Activated T-cell treated with anti-CD3 and anti-CD28 coated beads, Interleukin-2, amount 50 U/mL, for 24 hours (primary cell): ENCODE measurements around the gene TBC1D2B.
A peak's percentile ranks its signal among the peaks of the same experiment; 100 is the strongest.

ENCODE experiments used
- DNase-seq: peaks from one replicate; pipeline ENCODE4 v3.0.0-alpha.2; 2020
- H3K27ac Mint-ChIP-seq: 2 replicates; pipeline ENCODE4 v1.8.0; 2020; ENCODE audit warnings: mild to moderate bottlenecking, mixed read lengths
- H3K27me3 Mint-ChIP-seq: 2 replicates; pipeline ENCODE4 v1.8.0; 2020; ENCODE audit warnings: mixed read lengths
- H3K36me3 Mint-ChIP-seq: 2 replicates; pipeline ENCODE4 v1.8.0; 2020; ENCODE audit warnings: low read depth, mixed read lengths
- H3K4me1 Mint-ChIP-seq: 2 replicates; pipeline ENCODE4 v1.8.0; 2020; ENCODE audit warnings: low read depth, mixed read lengths
- H3K4me3 Mint-ChIP-seq: 2 replicates; pipeline ENCODE4 v1.8.0; 2020; ENCODE audit warnings: mild to moderate bottlenecking, moderate library complexity, mixed read lengths
- H3K9me3 Mint-ChIP-seq: 2 replicates; pipeline ENCODE4 v1.8.0; 2020; ENCODE audit warnings: mixed read lengths

The TBC1D2B gene

DNA sequence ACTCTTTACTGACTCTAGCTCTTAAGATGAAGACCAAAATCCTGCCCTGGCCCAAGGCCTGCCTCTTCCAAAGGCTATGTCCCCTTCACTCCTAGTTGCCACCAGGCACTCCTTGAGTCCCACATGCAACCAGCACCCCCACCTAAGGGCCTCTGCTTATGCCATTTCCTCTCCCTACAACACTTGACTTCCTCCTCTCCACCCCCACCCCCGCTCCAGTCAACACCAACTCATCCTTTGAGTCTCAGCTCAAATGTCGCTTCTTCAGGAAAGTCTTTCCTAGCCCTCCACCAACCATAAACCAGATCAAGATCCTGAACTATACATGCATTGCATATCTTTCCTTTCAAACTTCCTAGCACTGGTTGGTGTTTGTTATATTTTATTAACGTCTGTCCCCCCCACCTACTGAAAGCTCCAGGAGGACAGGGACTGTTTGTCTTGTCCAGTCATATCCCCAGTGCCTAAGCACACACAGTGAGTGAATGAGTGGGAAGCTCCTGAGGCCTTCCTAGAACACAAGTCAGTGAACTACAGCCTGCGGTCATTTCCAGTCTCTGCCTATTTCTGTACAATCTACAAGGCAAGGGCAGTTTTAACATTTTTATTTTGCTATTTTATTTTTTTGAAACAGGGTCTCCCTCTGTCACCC lies 7.3 kb downstream of the TBC1D2B start:
- no peak overlapping the region for H3K27ac Mint-ChIP-seq
- H3K9me3 Mint-ChIP-seq, result no peaks in the 10 kb centered on the region
- H3K4me3 Mint-ChIP-seq, result peak overlapping the region; percentile 72
- peaks cover 23% of the 10 kb centered on the region for H3K36me3 Mint-ChIP-seq
- H3K27me3 Mint-ChIP-seq, result no peaks in the 10 kb centered on the region
- DNase-seq, result no peak
- peaks cover 36% of the 10 kb centered on the region for H3K4me1 Mint-ChIP-seq

DNA sequence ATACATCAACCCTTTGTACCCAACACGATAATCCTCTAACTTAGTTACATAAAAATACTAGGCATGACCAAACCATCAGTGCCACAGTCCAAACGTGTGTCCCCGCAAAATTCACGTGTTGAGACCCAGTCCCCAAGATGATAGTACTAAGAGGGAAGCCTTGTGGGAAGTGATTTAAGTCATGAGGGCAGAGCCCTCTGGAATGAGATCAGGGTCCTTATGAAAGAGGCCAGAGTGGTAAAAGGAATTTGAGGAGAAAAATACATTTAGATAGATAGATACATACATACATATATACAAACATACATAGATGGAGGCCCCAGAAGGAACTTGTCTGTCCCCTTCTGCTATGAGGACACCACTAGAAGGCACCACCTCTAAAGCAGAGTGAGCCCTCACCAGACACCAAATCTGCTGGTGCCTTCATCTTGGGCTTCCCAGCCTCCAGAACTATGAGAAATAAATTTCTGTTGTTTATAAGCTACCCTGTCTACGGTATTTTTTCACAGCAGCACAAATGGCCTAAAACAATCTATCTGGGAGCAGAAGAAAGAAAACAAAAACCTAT lies 8.0 kb downstream of the TBC1D2B start:
- no peak for DNase-seq
- Mint-ChIP-seq H3K27ac (no peak overlapping the region), H3K4me1 (peaks cover 32% of the 10 kb centered on the region), H3K9me3 (no peaks in the 10 kb centered on the region), H3K36me3 (peaks cover 21% of the 10 kb centered on the region), H3K4me3 (peak overlapping the region; percentile 72), H3K27me3 (no peaks in the 10 kb centered on the region)

DNA sequence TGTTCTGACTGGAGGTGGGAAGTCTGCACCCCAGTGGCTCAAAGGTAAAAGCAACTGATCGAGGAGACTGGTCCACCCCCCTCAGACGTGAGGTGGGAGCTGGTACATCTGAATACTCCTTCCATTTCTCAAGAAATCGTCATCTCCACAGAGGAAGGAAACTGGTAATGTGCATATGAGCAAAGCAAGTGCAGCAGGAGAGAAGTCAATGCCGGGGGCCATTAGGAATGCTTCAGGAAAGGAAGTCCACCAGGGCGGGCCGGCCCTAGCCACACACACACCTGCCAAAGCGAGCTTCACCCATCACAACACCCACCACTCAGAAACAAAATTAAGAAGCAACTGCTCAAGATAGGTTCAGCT lies 8.5 kb downstream of the TBC1D2B start:
- H3K36me3 Mint-ChIP-seq, result peaks cover 16% of the 10 kb centered on the region
- no peak overlapping the region for H3K27ac Mint-ChIP-seq
- no peak for DNase-seq
- no peaks in the 10 kb centered on the region for H3K27me3 Mint-ChIP-seq
- H3K4me1 Mint-ChIP-seq, result peaks cover 28% of the 10 kb centered on the region
- H3K4me3 Mint-ChIP-seq, result peak overlapping the region; percentile 72
- H3K9me3 Mint-ChIP-seq, result no peaks in the 10 kb centered on the region

DNA sequence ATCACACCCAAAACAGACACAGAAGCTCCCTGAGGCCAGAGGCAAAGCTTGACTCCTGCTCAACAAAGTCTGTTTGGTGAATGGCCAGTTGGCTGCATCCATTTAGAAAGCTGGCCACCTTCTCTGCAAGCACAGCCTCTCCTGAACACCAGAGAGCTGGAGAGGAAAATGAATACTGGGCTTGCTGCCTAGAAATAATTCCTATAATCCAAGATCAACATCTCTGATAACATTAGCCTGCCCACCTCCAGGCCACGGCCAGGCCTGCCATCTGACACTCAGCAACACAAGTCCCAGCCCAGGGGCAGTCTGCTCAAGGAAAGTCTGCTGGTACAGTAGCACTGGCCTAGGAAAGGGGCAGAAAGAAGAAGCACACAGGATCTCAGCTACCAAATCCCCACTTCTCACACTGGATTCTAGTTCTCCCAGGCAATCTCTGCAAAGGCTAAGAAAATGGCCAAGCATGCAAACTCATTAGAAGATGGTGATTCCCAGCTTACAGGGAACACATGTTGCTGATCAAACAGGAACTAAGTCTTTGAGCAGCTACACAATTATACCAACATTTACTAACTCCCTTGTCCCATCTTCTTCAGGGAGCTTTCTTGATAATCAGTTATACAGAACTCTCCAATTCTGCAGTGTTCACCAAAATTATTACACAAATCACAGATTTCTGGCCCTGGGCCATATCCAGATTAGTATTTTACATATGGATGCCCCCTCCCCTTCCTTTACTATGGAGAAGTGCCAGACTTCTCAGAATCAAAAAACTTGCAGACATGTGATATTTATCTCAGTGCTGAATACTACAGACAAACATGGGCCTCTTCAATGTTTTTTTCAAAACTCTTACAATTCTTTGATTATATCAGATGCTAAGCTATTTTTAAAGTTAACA lies 9.9 kb downstream of the TBC1D2B start:
- DNase-seq, result no peak
- H3K4me1 Mint-ChIP-seq, result peaks cover 16% of the 10 kb centered on the region

DNA sequence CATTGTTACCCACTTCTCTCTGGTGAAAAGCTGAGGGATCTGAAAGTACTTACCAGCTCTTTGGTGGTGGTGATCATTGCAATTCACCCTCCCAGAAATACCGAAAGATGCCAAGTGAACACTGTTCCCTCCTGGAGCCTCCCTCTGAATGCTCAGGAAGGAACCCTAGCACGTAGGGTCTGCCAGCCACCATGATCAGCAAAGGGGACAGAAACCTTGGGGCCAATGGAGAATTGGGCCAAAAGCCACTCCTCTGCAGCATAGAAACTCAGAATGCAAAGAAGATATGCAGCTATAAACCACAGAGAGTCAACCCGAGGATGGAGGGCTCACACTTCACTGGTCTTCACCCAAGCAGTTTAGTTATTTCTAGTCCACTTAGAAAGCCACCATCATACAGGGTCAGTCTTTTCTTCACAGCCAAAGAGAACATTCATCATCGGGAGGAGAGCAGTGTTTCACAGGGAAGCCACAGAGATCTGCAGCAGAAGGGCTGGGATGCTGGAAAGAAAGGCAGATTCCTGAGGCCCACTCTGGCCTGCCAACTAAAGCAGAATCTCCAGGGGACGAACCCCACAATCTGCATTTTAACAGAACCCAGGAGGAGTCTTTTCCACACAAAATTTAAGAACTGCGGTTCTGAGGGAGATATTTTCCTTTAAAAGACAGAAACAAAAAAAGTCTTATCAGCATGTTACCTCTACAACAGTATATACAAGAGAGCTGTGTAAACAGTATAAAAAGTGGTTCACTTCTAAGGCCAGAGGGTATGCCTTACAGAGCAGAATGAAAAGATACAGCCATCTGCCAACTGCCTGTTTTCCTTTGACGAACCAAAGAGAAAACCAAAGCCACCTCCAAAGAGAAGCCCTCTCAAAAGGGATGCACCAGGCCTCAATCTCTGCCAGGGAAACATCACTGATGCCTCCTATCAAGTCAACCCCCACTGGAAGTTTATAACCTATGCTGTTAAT lies 11.3 kb downstream of the TBC1D2B start:
- no peaks in the 10 kb centered on the region for H3K9me3 Mint-ChIP-seq
- H3K4me1 Mint-ChIP-seq, result peaks cover 12% of the 10 kb centered on the region

More for the DNA sequence above, 9.9 kb downstream of the TBC1D2B start:
- no peaks in the 10 kb centered on the region for H3K27me3 Mint-ChIP-seq
- H3K4me3 Mint-ChIP-seq, result peak overlapping the region; percentile 11
- peaks cover 16% of the 10 kb centered on the region for H3K36me3 Mint-ChIP-seq
- no peak overlapping the region for H3K27ac Mint-ChIP-seq
- H3K9me3 Mint-ChIP-seq, result no peaks in the 10 kb centered on the region

DNA sequence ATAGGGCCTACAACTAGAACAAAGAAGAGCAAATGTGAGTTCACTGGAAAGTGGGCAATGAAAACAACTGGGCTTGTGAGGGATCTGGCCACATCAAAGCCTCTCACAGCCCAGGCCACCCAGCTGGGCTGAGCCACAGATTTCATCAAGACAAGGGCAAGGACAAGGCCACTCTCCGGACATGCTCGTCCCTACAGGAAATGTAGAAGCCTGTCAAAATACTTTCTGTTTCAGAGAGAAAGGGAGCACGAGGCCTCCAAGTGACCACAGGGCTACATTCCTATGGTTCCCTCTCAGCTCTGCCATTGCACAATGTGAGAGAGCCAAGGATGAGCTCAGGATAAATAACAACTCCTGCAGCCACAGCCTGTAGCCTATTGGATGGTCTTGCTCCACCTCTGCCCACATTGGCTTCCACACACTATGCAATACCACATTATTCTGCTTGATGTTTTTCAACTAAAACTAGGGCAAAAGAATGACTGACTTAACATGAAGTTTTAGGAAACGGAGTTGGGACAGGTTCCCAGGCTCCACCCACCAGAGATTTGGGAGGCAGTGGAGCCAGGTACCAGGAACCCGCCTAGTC lies 12.1 kb downstream of the TBC1D2B start:
- Mint-ChIP-seq H3K36me3 (peaks cover 8% of the 10 kb centered on the region), H3K27me3 (no peaks in the 10 kb centered on the region), H3K4me1 (peaks cover 13% of the 10 kb centered on the region), H3K27ac (no peak overlapping the region), H3K4me3 (no peak overlapping the region), H3K9me3 (no peaks in the 10 kb centered on the region)
- no peak for DNase-seq

More for the DNA sequence above, 11.3 kb downstream of the TBC1D2B start:
- no peak overlapping the region for H3K4me3 Mint-ChIP-seq
- no peak for DNase-seq
- H3K27me3 Mint-ChIP-seq, result no peaks in the 10 kb centered on the region
- H3K27ac Mint-ChIP-seq, result no peak overlapping the region
- peaks cover 9% of the 10 kb centered on the region for H3K36me3 Mint-ChIP-seq

DNA sequence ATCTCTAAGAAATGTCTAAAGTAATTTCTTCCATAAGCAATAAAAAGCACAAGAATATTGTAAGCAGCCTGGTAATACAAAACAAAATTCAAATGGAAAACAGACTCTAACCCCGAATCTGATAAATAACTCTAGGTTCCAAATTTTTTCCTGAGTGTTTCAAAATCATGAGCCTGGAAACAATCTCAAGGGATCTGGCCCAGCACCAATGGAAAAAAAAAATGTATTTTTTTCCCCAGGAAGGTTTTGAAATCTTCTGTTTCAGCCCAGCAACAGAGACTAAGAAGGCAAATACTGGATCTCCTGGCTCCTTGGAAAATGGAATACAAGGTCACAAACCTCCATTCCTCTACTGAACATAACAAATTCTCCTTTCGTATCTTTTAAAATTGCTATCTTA lies 13.0 kb downstream of the TBC1D2B start:
- no peak for DNase-seq
- Mint-ChIP-seq H3K27ac (no peak overlapping the region), H3K4me3 (no peak overlapping the region), H3K9me3 (no peaks in the 10 kb centered on the region), H3K36me3 (peaks cover 8% of the 10 kb centered on the region), H3K27me3 (no peaks in the 10 kb centered on the region), H3K4me1 (peaks cover 22% of the 10 kb centered on the region)

DNA sequence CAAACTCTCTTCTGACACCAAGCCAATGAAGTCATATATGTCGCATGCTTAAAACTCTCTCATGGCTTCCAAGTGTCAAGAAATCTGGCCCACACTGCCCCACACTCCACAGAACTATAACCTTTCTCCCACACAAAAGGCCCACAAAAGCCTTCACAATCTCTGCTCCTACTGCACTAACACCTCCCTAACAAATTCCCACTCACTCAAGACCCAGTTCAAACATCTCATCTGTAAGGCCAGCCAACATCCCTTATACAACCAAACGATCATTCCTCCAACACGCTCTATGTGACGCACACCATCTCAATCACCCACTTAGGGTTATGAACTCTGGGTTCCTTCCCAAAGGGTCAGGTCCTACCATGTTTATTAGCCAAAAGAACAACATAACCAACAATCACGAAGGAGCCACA lies 13.5 kb downstream of the TBC1D2B start:
- Mint-ChIP-seq H3K4me3 (no peak overlapping the region), H3K4me1 (peaks cover 27% of the 10 kb centered on the region), H3K36me3 (peaks cover 8% of the 10 kb centered on the region), H3K27me3 (no peaks in the 10 kb centered on the region), H3K9me3 (no peaks in the 10 kb centered on the region), H3K27ac (no peak overlapping the region)
- DNase-seq, result no peak

DNA sequence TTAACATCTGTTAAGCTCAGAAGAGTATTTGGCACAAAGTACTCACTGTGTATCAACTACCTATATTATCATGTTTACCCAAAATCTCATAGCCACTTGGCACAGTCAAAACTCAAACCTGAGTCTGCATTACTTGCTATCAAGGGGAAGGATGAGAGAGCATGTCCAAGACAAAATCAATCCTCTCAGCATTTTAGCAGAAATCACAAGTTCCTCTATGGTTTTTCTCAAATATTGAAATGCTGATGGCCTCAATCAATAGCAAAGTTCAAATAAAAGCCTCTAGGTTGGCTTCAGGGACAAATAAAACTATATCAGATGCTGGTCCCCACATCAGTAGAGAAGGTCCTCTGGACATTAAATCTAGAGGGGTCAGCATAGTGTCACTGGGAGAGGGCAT lies 14.3 kb downstream of the TBC1D2B start:
- Mint-ChIP-seq H3K36me3 (peaks cover 8% of the 10 kb centered on the region), H3K4me3 (no peak overlapping the region), H3K27ac (peak overlapping the region; percentile 63), H3K4me1 (peaks cover 35% of the 10 kb centered on the region), H3K27me3 (no peaks in the 10 kb centered on the region), H3K9me3 (no peaks in the 10 kb centered on the region)
- no peak for DNase-seq

DNA sequence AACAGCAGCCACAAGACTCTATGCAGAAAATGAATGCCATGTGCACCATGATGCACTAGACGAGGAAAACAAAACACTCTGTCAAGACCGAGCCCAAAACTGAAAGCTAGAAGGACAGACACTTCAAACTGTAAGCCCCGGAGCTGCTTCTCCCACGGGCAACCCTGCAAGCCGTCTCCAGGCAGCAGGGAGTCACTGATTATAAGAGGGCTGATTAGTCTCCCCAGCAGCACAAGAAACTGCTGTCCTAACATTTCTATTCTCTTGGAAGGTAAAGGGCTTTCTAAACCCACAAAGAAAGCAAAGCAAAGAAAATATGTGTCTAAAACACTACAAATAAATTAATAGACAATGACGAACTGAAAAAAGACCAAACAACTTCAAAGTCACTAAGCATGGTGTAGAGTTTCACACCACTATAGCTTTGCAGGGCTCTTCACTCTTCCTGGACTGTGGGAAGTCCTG lies 15.5 kb downstream of the TBC1D2B start:
- Mint-ChIP-seq H3K4me3 (peak overlapping the region; percentile 72), H3K36me3 (peaks cover 8% of the 10 kb centered on the region), H3K4me1 (peaks cover 47% of the 10 kb centered on the region), H3K9me3 (no peaks in the 10 kb centered on the region), H3K27ac (peak overlapping the region; percentile 82), H3K27me3 (no peaks in the 10 kb centered on the region)
- DNase-seq, result no peak

DNA sequence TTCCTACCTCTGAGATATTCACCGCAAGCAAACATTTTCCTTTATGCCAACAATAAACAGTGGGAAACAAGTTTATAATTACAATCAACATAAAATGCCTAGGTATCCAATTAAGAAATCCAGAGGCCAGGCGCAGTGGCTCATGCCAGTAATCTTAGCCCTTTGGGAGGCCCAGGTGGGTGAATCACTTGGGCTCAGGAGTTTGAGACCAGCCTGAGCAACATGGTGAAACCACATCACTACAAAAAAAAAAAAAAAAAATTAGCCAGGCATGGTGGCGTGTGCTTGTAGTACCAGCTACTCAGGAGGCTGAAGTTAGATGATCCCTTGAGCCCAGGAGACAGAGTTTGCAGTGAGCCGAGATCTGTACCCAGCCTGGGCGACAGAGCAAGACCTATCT lies 17.3 kb downstream of the TBC1D2B start:
- Mint-ChIP-seq H3K9me3 (no peaks in the 10 kb centered on the region), H3K4me1 (peaks cover 65% of the 10 kb centered on the region), H3K4me3 (no peak overlapping the region), H3K27ac (peak overlapping the region; percentile 91), H3K27me3 (no peaks in the 10 kb centered on the region), H3K36me3 (peaks cover 3% of the 10 kb centered on the region)
- no peak for DNase-seq

DNA sequence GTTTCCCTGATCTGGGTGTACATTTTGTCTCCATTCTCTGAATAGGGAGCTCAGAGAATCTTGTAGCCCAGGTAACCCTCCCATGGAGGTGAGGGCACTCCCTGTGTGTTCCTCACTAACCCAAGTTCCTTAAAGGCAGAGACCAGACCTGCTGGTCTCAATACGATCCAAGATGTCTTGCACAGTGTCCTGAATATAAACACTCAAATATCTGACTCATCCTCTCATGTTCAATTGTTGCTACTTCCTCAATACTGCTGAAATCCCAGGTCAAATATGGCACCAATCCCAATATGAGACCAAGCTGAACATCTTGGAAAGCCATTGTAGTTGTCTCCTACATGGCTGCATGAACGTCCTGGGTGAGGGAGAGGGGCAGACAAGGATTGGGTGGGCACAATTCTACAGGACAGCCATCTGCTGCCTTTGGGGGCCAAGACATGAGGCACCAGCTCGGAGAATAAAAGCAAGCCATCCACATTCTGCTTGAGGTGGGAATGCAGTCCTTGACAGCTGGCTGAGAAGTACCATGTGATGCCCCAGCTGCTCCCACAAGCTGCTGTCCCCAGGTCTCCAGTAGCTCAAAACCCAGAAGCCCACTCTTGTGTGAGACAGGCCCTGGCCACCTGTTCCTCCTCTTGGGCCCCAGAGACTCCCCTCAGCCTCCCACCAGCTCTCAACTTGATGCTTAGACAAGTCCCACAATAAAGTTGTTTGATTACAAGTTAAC lies 18.2 kb downstream of the TBC1D2B start:
- peaks cover 74% of the 10 kb centered on the region for H3K4me1 Mint-ChIP-seq

DNA sequence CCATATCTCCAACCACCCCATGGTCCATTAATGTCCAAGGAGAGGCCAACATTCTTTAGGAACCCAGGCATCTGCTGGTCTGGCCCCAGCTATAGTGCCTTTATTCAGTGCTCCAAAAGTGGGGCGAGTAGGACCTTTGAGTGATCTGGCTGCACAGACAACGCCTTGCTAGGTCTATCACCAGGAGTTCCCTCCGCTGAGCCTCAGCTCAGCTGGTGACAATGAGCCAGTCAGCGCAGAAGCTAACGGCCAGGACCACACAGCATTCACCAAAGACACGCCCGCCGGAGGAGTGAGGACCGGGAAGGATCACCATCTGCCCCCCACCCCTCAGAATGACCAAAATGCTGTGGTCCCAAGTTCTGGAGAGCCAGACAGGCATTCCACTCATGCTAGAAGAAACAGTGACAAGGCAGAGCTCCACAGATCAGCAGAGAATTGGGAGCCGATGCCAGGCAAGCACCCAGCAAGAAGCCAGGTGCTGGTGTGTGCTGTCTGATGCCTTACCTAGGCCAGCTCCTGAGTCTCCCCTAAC lies 19.0 kb downstream of the TBC1D2B start:
- no peak for DNase-seq
- no peaks in the 10 kb centered on the region for H3K27me3 Mint-ChIP-seq
- H3K9me3 Mint-ChIP-seq, result no peaks in the 10 kb centered on the region
- H3K27ac Mint-ChIP-seq, result peak overlapping the region; percentile 91
- H3K36me3 Mint-ChIP-seq, result peaks cover 9% of the 10 kb centered on the region
- no peak overlapping the region for H3K4me3 Mint-ChIP-seq
- H3K4me1 Mint-ChIP-seq, result peaks cover 82% of the 10 kb centered on the region

More for the DNA sequence above, 18.2 kb downstream of the TBC1D2B start:
- Mint-ChIP-seq H3K9me3 (no peaks in the 10 kb centered on the region), H3K4me3 (no peak overlapping the region), H3K27ac (peak overlapping the region; percentile 91), H3K27me3 (no peaks in the 10 kb centered on the region), H3K36me3 (peaks cover 3% of the 10 kb centered on the region)
- no peak for DNase-seq
